HepG2 (cell line): ENCODE measurements around the gene PIEZO1.

Experiments used
- ATF2 ChIP-seq: sonication (generic); formaldehyde crosslinking; IDR thresholded peaks from 2 replicates; pipeline ENCODE4 v1.4.0; 2020; ENCODE audit warnings: missing genetic modification reagents
- CTCF ChIP-seq: sonication (generic); formaldehyde crosslinking; IDR thresholded peaks from 2 replicates; pipeline ENCODE4 v1.5.0; 2020; ENCODE audit warnings: mild to moderate bottlenecking, missing genetic modification reagents, moderate library complexity
- EZH2 ChIP-seq: conservative IDR thresholded peaks from 2 replicates; pipeline ENCODE4 v1.6.1; 2012; ENCODE audit warnings: mild to moderate bottlenecking, low read depth, low read length, moderate library complexity
- MAX ChIP-seq: IDR thresholded peaks from 2 replicates; pipeline ENCODE4 v1.6.1; 2012; ENCODE audit warnings: inconsistent platforms
- ZFP41 ChIP-seq: sonication (generic); formaldehyde crosslinking; IDR thresholded peaks from 2 replicates; pipeline ENCODE4 v1.4.0; 2020; ENCODE audit warnings: mild to moderate bottlenecking, missing genetic modification reagents, borderline replicate concordance

- no peak for TF ChIP-seq MAX
- TF ChIP-seq ZFP41 = no peak
- no peak for TF ChIP-seq EZH2
- no peak for TF ChIP-seq ATF2
- TF ChIP-seq CTCF (CRISPR knock-in tag) = no peak
Observed at GRCh38 chr16:88778271-88778525, 6.8 kb downstream of the PIEZO1 start.
